Chondrocyte (in vitro differentiated cells): ENCODE measurements around the gene DIRAS1. TPM values are rescaled to one million over a fixed set of nuclear protein-coding genes. Genes with fewer than 3 reads are reported as not detected.

Experiments used
- DNase-seq: peaks from one replicate; pipeline ENCODE4 v3.0.0; 2021; ENCODE audit warnings: mixed read lengths, low spot score
- H3K27ac Mint-ChIP-seq: one replicate; pipeline ENCODE4 v1.8.0; 2021; ENCODE audit warnings: mild to moderate bottlenecking, moderate library complexity, mixed read lengths; ENCODE audit not compliant: unreplicated experiment
- H3K27me3 Mint-ChIP-seq: 2 replicates; pipeline ENCODE4 v1.8.0; 2021; ENCODE audit warnings: low read depth, mixed read lengths
- H3K36me3 Mint-ChIP-seq: 2 replicates; pipeline ENCODE4 v1.8.0; 2021; ENCODE audit warnings: low read depth, mixed read lengths
- H3K4me1 Mint-ChIP-seq: 2 replicates; pipeline ENCODE4 v1.8.0; 2021; ENCODE audit warnings: low read depth, mild to moderate bottlenecking, mixed read lengths
- H3K4me3 Mint-ChIP-seq: one replicate; pipeline ENCODE4 v1.8.0; 2021; ENCODE audit warnings: mild to moderate bottlenecking, moderate library complexity, mixed read lengths; ENCODE audit not compliant: unreplicated experiment
- H3K9me3 Mint-ChIP-seq: 2 replicates; pipeline ENCODE4 v1.8.0; 2021; ENCODE audit warnings: low read depth, mixed read lengths
- CTCF ChIP-seq: fragments of 200-600 bp; sonication (generic); IDR thresholded peaks from 2 replicates; pipeline ENCODE4 v1.5.0; 2021; ENCODE audit warnings: antibody characterized with exemption, mild to moderate bottlenecking, moderate library complexity
- total RNA-seq: library from RNA; stranded (reverse); gene quantifications from 3 replicates; pipeline ENCODE4 v1.2.1, GENCODE V29; 2021

DIRAS1 gene
- total RNA-seq, 1 donor from 2014 or later, result 20.9 TPM

- Mint-ChIP-seq H3K9me3 (no peaks in the 10 kb centered on the region), H3K36me3 (peaks cover 10% of the 10 kb centered on the region), H3K27ac (no peak overlapping the region), H3K4me3 (no peak overlapping the region), H3K4me1 (peaks cover 11% of the 10 kb centered on the region), H3K27me3 (no peaks in the 10 kb centered on the region)
- no peak for TF ChIP-seq CTCF
- peak; percentile 81 for DNase-seq
These were observed 13.6 kb upstream of the DIRAS1 start for GRCh38 chr19:2734589-2735288.

GRCh38 chr19:2733930-2734588 lies 12.9 kb upstream of the DIRAS1 start:
- Mint-ChIP-seq H3K4me1 (peaks cover 7% of the 10 kb centered on the region), H3K27me3 (no peaks in the 10 kb centered on the region), H3K27ac (peak overlapping the region; percentile 79), H3K4me3 (no peak overlapping the region), H3K9me3 (no peaks in the 10 kb centered on the region), H3K36me3 (peaks cover 10% of the 10 kb centered on the region)
- DNase-seq, result peak; percentile 76
- TF ChIP-seq CTCF, result no peak

GRCh38 chr19:2732883-2733282 lies 11.7 kb upstream of the DIRAS1 start:
- no peaks in the 10 kb centered on the region for H3K4me1 Mint-ChIP-seq
- no peak overlapping the region for H3K27ac Mint-ChIP-seq
- peaks cover 10% of the 10 kb centered on the region for H3K36me3 Mint-ChIP-seq
- peak; percentile 90 for DNase-seq
- H3K4me3 Mint-ChIP-seq, result no peak overlapping the region
- TF ChIP-seq CTCF, result no peak
- no peaks in the 10 kb centered on the region for H3K27me3 Mint-ChIP-seq
- no peaks in the 10 kb centered on the region for H3K9me3 Mint-ChIP-seq

GRCh38 chr19:2732157-2732725 lies 11.1 kb upstream of the DIRAS1 start:
- Mint-ChIP-seq H3K4me3 (no peak overlapping the region), H3K36me3 (peaks cover 10% of the 10 kb centered on the region), H3K9me3 (no peaks in the 10 kb centered on the region), H3K27me3 (no peaks in the 10 kb centered on the region), H3K27ac (no peak overlapping the region), H3K4me1 (no peaks in the 10 kb centered on the region)
- TF ChIP-seq CTCF, result no peak
- peak; percentile 71 for DNase-seq

- Mint-ChIP-seq H3K4me1 (peaks cover 4% of the 10 kb centered on the region), H3K36me3 (peaks cover 7% of the 10 kb centered on the region), H3K27ac (no peak overlapping the region), H3K4me3 (no peak overlapping the region), H3K9me3 (no peaks in the 10 kb centered on the region), H3K27me3 (peaks cover 3% of the 10 kb centered on the region)
- no peak for TF ChIP-seq CTCF
- peak; percentile 82 for DNase-seq
These were observed 10.2 kb upstream of the DIRAS1 start for GRCh38 chr19:2731181-2731995.
